ENCODE measurements around the gene MRPS22.

GRCh38 chr3:139323146-139323545 lies 20.7 kb upstream of the MRPS22 start:
- TF ChIP-seq POLR2A (IDR thresholded peaks at IDR 0.05) = no peak
- TF ChIP-seq, protein P1, sequence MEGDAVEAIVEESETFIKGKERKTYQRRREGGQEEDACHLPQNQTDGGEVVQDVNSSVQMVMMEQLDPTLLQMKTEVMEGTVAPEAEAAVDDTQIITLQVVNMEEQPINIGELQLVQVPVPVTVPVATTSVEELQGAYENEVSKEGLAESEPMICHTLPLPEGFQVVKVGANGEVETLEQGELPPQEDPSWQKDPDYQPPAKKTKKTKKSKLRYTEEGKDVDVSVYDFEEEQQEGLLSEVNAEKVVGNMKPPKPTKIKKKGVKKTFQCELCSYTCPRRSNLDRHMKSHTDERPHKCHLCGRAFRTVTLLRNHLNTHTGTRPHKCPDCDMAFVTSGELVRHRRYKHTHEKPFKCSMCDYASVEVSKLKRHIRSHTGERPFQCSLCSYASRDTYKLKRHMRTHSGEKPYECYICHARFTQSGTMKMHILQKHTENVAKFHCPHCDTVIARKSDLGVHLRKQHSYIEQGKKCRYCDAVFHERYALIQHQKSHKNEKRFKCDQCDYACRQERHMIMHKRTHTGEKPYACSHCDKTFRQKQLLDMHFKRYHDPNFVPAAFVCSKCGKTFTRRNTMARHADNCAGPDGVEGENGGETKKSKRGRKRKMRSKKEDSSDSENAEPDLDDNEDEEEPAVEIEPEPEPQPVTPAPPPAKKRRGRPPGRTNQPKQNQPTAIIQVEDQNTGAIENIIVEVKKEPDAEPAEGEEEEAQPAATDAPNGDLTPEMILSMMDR (IDR thresholded peaks at IDR 0.05) = no peak

Measured in testis (tissue), 2 donors.